HCT116 (cell line): ENCODE measurements around the gene OPN1MW2. TPM values are rescaled to one million over a fixed set of nuclear protein-coding genes. Genes with fewer than 3 reads are reported as not detected.
"Not testable (repeated sequence)": the region's sequence is repeated elsewhere in the genome, so short reads cannot be mapped to it uniquely, and the experiment has no call there.

Experiments
- ATAC-seq: fragments of 200-7000 bp; cut with Tn5 transposase; 2 replicates; pipeline ENCODE4 v1.9.1; 2020; ENCODE audit warnings: mild to moderate bottlenecking, moderate library complexity
- BruUV-seq: library from RNA; stranded (reverse); fragments of 400-500 nt; replicated peaks from 2 replicates; lab custom pipeline; 2021; lab: Mats Ljungman, UMichigan
- CTCF ChIA-PET: fragments of 300-600 bp; sonication (Branson Sonifier 250); formaldehyde crosslinking; loops from one replicate; lab custom pipeline; 2021; ENCODE audit warnings: antibody characterized with exemption; lab: Charles Lee
- POLR2A ChIA-PET: fragments of 300-600, 350-600 bp; sonication (Branson Sonifier 250); formaldehyde crosslinking; loops from one replicate; lab custom pipeline; 2021; ENCODE audit warnings: antibody characterized with exemption; lab: Charles Lee
- RAD21 ChIA-PET, 2 experiments: fragments of 300-600 bp; sonication (Branson Sonifier 250); formaldehyde crosslinking; loops; one replicate each; lab custom pipeline; 2023; ENCODE audit warnings: low total read pairs in 2 of 2; ENCODE audit not compliant: uncharacterized antibody in 2 of 2, unreplicated experiment in 2 of 2, low non-redundant PET in 1 of 2; lab: Charles Lee
- DNase-seq: peaks from one replicate; pipeline ENCODE4 v3.0.0-alpha.2; 2010; ENCODE audit warnings: low read depth, low spot score
- H2AFZ ChIP-seq: fragments of 200-600 bp; shearing (Covaris generic), sonication (generic); 2 replicates; pipeline ENCODE4 v1.6.1; 2017; ENCODE audit warnings: low read depth, mixed run types, mixed read lengths, antibody characterized with exemption, low read length; ENCODE audit not compliant: poor library complexity, severe bottlenecking
- H3K27ac ChIP-seq: 2 replicates; pipeline ENCODE4 v1.5.1; 2012; ENCODE audit warnings: low read depth, low read length
- H3K27me3 ChIP-seq: fragments of 200-600 bp; sonication (generic); 2 replicates; pipeline ENCODE4 v1.6.1; 2016; ENCODE audit warnings: mixed run types, low read length, mixed read lengths; ENCODE audit not compliant: insufficient read depth
- H3K36me3 ChIP-seq, 2 experiments: fragments of 200-500 bp in 1 of 2; fragments of 200-600 bp in 1 of 2; sonication (Bioruptor generic) in 1 of 2; sonication (generic) in 1 of 2; 2 replicates each; pipeline versions ENCODE4 v1.5.1 to v1.6.1; 2014 to 2016; ENCODE audit warnings: low read length in 2 of 2, inconsistent platforms in 1 of 2, mixed read lengths in 1 of 2, mixed run types in 1 of 2; ENCODE audit not compliant: insufficient read depth in 2 of 2, control insufficient read depth in 1 of 2
- H3K4me1 ChIP-seq, 2 experiments: fragments of 200-600 bp in 1 of 2; sonication (generic) in 1 of 2; 2 replicates each; pipeline versions ENCODE4 v1.5.1 to v1.6.1; 2012 to 2017; ENCODE audit warnings: low read length in 2 of 2, inconsistent platforms in 1 of 2, mild to moderate bottlenecking in 1 of 2, mixed read lengths in 1 of 2, mixed run types in 1 of 2, moderate library complexity in 1 of 2; ENCODE audit not compliant: insufficient read depth in 2 of 2, control insufficient read depth in 1 of 2
- H3K4me2 ChIP-seq: fragments of 200-600 bp; sonication (generic); 2 replicates; pipeline ENCODE4 v1.6.1; 2017; ENCODE audit warnings: mixed run types, low read length, mixed read lengths
- H3K4me3 ChIP-seq, 2 experiments: fragments of 200-600 bp in 1 of 2; sonication (generic) in 1 of 2; replicated peaks in 1 of 2; 2 replicates each; pipeline ENCODE4 v1.5.1; 2011 to 2016; ENCODE audit warnings: low read length in 2 of 2, control low read depth in 1 of 2, low read depth in 1 of 2, mild to moderate bottlenecking in 1 of 2, mixed read lengths in 1 of 2, mixed run types in 1 of 2
- H3K79me2 ChIP-seq: fragments of 200-600 bp; sonication (generic); 2 replicates; pipeline ENCODE4 v1.6.1; 2017; ENCODE audit warnings: mild to moderate bottlenecking, mixed run types, low read length, moderate library complexity, mixed read lengths; ENCODE audit not compliant: insufficient read depth
- H3K9ac ChIP-seq: fragments of 200-600 bp; sonication (generic); 2 replicates; pipeline ENCODE4 v1.6.1; 2016; ENCODE audit warnings: low read length, mixed read lengths
- H3K9me2 ChIP-seq: fragments of 200-600 bp; sonication (generic), shearing (Covaris generic); 2 replicates; pipeline ENCODE4 v1.6.1; 2017; ENCODE audit warnings: mixed run types, mild to moderate bottlenecking, moderate library complexity; ENCODE audit not compliant: insufficient read depth
- H3K9me3 ChIP-seq, 2 experiments: fragments of 200-500 bp in 1 of 2; fragments of 200-600 bp in 1 of 2; sonication (Bioruptor generic) in 1 of 2; sonication (generic) in 1 of 2; 2 replicates each; pipeline ENCODE4 v1.6.1; 2014 to 2017; ENCODE audit warnings: low read length in 2 of 2, mixed read lengths in 2 of 2, inconsistent platforms in 1 of 2, low read depth in 1 of 2, mild to moderate bottlenecking in 1 of 2, mixed run types in 1 of 2, moderate library complexity in 1 of 2; ENCODE audit not compliant: control insufficient read depth in 1 of 2, insufficient read depth in 1 of 2
- H4K20me1 ChIP-seq: fragments of 200-600 bp; sonication (generic), shearing (Covaris generic); 2 replicates; pipeline ENCODE4 v1.6.1; 2017; ENCODE audit warnings: mixed run types, mild to moderate bottlenecking, moderate library complexity; ENCODE audit not compliant: insufficient read depth
- intact Hi-C: fragments of 100-400 bp; cut with micrococcal nuclease; formaldehyde crosslinking; loops from 2 replicates; pipeline ENCODE4 v1.10.0; 2022
- total RNA-seq: library from RNA; stranded (reverse); gene quantifications from one replicate; pipeline ENCODE4 v1.2.1, GENCODE V29; 2021; ENCODE audit not compliant: unreplicated experiment

OPN1MW2 gene
- total RNA-seq, 1 experiment from 2014 or later, result not detected

GRCh38 chrX:154209670-154210418 lies 9.7 kb upstream of the OPN1MW2 start:
- peak; percentile 95 for ATAC-seq

GRCh38 chrX:154211057-154211456 lies 8.5 kb upstream of the OPN1MW2 start:
- H3K4me2 ChIP-seq, H3K4me1 ChIP-seq, H3K36me3 ChIP-seq, H3K9ac ChIP-seq, H2AFZ ChIP-seq, POLR2A ChIA-PET, RAD21 ChIA-PET, H3K27ac ChIP-seq, CTCF ChIA-PET, H3K4me3 ChIP-seq, H3K9me2 ChIP-seq, H3K79me2 ChIP-seq, H3K9me3 ChIP-seq, DNase-seq, ATAC-seq, H3K27me3 ChIP-seq, intact Hi-C loops, H4K20me1 ChIP-seq, BruUV-seq: not testable (repeated sequence)

More at GRCh38 chrX:154209670-154210418, 9.7 kb upstream of the OPN1MW2 start:
- H3K9me2 ChIP-seq, intact Hi-C loops, H3K79me2 ChIP-seq, H3K4me3 ChIP-seq, H3K4me2 ChIP-seq, H3K9ac ChIP-seq, POLR2A ChIA-PET, H3K36me3 ChIP-seq, H3K27ac ChIP-seq, H2AFZ ChIP-seq, H3K9me3 ChIP-seq, CTCF ChIA-PET, H3K4me1 ChIP-seq, H4K20me1 ChIP-seq, BruUV-seq, H3K27me3 ChIP-seq, DNase-seq, RAD21 ChIA-PET: not testable (repeated sequence)

GRCh38 chrX:154211499-154211898 lies 8.1 kb upstream of the OPN1MW2 start:
- H3K4me1 ChIP-seq, RAD21 ChIA-PET, POLR2A ChIA-PET, H3K4me3 ChIP-seq, BruUV-seq, ATAC-seq, H3K27ac ChIP-seq, H3K27me3 ChIP-seq, H2AFZ ChIP-seq, CTCF ChIA-PET, H3K9ac ChIP-seq, intact Hi-C loops, DNase-seq, H3K9me3 ChIP-seq, H3K36me3 ChIP-seq, H4K20me1 ChIP-seq, H3K9me2 ChIP-seq, H3K79me2 ChIP-seq, H3K4me2 ChIP-seq: not testable (repeated sequence)

- H3K4me3 ChIP-seq, BruUV-seq, RAD21 ChIA-PET, H3K9me2 ChIP-seq, H2AFZ ChIP-seq, DNase-seq, H3K27ac ChIP-seq, H3K4me2 ChIP-seq, H3K27me3 ChIP-seq, H3K9ac ChIP-seq, CTCF ChIA-PET, POLR2A ChIA-PET, intact Hi-C loops, H3K36me3 ChIP-seq, H3K4me1 ChIP-seq, H3K9me3 ChIP-seq, H3K79me2 ChIP-seq, H4K20me1 ChIP-seq, ATAC-seq: not testable (repeated sequence)
These were observed 5.7 kb downstream of the OPN1MW2 start for GRCh38 chrX:154225292-154225691.
